Vagina (tissue), 2 donors: ENCODE data around the gene KRTAP13-1.
A peak's percentile ranks its signal among the peaks of the same experiment; 100 is the strongest.

Experiments used
- CTCF ChIP-seq, 3 experiments: fragments of 450-650 bp in 2 of 3; fragments of 200-600 bp in 1 of 3; sonication (generic) in 1 of 3; IDR thresholded peaks; one replicate each; pipeline ENCODE4 v1.5.1; 2017 to 2019; ENCODE audit warnings: antibody characterized with exemption in 3 of 3, mild to moderate bottlenecking in 2 of 3, moderate library complexity in 2 of 3
- POLR2A ChIP-seq, 2 donors: fragments of 450-650 bp; IDR thresholded peaks; one replicate each; pipeline ENCODE4 v1.6.1; 2017; ENCODE audit warnings: antibody characterized with exemption in 2 of 2, mild to moderate bottlenecking in 2 of 2, moderate library complexity in 2 of 2

GRCh38 chr21:30434033-30434631, 38.3 kb downstream of the KRTAP13-1 start:
- peak in 2 of 3 experiments; percentile 23 to 33 for TF ChIP-seq CTCF (IDR thresholded peaks at IDR 0.05)
- no peak for TF ChIP-seq POLR2A (IDR thresholded peaks at IDR 0.05)
